ENCODE results near the gene ARMC9.
A peak's percentile ranks its signal among the peaks of the same experiment; 100 is the strongest.

Gene ARMC9

GRCh38 chr2:231409776-231410175 lies 211.3 kb downstream of the ARMC9 start:
- TF ChIP-seq POU6F1 (CRISPR knock-in tag; IDR thresholded peaks at IDR 0.05; ENCODE audit: borderline replicate concordance, low read depth) (no peak), ZFP30 (CRISPR knock-in tag; IDR thresholded peaks at IDR 0.05) (no peak), ZFP3 (CRISPR knock-in tag; IDR thresholded peaks at IDR 0.05) (no peak), ZNF70 (CRISPR knock-in tag; IDR thresholded peaks at IDR 0.05) (no peak), GLIS3 (CRISPR knock-in tag; IDR thresholded peaks at IDR 0.05) (no peak), ZC3H10 (CRISPR knock-in tag; IDR thresholded peaks at IDR 0.05) (no peak), CSDC2 (CRISPR knock-in tag; IDR thresholded peaks at IDR 0.05) (no peak), RARB (CRISPR knock-in tag; IDR thresholded peaks at IDR 0.05) (no peak)
- TF ChIP-seq, protein P1, sequence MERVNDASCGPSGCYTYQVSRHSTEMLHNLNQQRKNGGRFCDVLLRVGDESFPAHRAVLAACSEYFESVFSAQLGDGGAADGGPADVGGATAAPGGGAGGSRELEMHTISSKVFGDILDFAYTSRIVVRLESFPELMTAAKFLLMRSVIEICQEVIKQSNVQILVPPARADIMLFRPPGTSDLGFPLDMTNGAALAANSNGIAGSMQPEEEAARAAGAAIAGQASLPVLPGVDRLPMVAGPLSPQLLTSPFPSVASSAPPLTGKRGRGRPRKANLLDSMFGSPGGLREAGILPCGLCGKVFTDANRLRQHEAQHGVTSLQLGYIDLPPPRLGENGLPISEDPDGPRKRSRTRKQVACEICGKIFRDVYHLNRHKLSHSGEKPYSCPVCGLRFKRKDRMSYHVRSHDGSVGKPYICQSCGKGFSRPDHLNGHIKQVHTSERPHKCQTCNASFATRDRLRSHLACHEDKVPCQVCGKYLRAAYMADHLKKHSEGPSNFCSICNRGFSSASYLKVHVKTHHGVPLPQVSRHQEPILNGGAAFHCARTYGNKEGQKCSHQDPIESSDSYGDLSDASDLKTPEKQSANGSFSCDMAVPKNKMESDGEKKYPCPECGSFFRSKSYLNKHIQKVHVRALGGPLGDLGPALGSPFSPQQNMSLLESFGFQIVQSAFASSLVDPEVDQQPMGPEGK (CRISPR knock-in tag; IDR thresholded peaks at IDR 0.05; ENCODE audit: borderline replicate concordance), result no peak
- ATAC-seq, result no peak

DNA sequence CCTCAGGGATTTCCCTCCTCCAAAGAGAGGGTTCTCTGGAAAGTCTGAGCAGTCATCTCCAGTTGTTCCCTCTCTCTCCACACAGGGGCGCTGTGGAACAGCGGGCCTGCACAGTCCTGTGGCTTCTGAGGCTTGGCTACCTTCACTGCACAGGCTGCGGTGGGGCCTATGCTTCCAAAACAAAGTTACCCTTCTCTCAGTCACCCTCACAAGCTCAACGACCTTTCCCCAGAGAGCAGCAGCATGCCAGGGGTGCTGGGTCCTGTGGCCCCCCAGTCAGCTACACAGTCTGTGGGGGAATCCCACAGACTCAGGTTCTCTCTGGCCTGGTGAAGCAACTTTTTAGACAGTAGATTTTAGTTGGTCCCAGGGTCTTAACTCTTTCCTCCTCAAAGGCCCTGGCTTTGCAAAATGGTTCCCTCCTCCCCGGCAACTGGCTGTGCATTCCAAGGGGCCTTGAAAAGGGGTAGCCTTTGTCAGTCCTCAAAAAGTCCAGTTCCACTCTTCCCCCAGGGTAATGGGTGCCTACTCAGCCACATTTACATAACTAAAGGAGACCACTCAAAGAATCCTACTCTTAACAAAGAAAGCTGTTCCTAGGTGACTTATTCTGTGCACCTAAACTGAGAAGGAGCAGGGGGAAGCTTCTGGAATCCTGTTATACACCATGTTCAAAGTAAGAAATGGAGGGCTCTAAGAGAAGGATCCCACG lies 212.0 kb downstream of the ARMC9 start:
- ATAC-seq, result no peak
- no peak for TF ChIP-seq RARB (CRISPR knock-in tag; IDR thresholded peaks at IDR 0.05)
- TF ChIP-seq CSRNP3 (CRISPR knock-in tag; IDR thresholded peaks at IDR 0.05), result no peak
- TF ChIP-seq ZFP3 (CRISPR knock-in tag; IDR thresholded peaks at IDR 0.05), result no peak

- no peak for TF ChIP-seq ESRRG (CRISPR knock-in tag; IDR thresholded peaks at IDR 0.05)
- TF ChIP-seq ZC3H10 (CRISPR knock-in tag; IDR thresholded peaks at IDR 0.05), result no peak
- no peak for TF ChIP-seq TCF4 (CRISPR knock-in tag; IDR thresholded peaks at IDR 0.05; ENCODE audit: borderline replicate concordance)
- no peak for TF ChIP-seq CSRNP3 (CRISPR knock-in tag; IDR thresholded peaks at IDR 0.05)
- ATAC-seq, result no peak
These were observed 212.8 kb downstream of the ARMC9 start for GRCh38 chr2:231411237-231411636.

- TF ChIP-seq SNAI2 (CRISPR knock-in tag; IDR thresholded peaks at IDR 0.05), result no peak
- TF ChIP-seq ZNF70 (CRISPR knock-in tag; IDR thresholded peaks at IDR 0.05), result no peak
- no peak for TF ChIP-seq OSR1 (CRISPR knock-in tag; IDR thresholded peaks at IDR 0.05)
- TF ChIP-seq CSRNP3 (CRISPR knock-in tag; IDR thresholded peaks at IDR 0.05), result no peak
- TF ChIP-seq ZC3H10 (CRISPR knock-in tag; IDR thresholded peaks at IDR 0.05), result no peak
- TF ChIP-seq ESRRG (CRISPR knock-in tag; IDR thresholded peaks at IDR 0.05), result no peak
- TF ChIP-seq TCF4 (CRISPR knock-in tag; IDR thresholded peaks at IDR 0.05; ENCODE audit: borderline replicate concordance), result no peak
- no peak for TF ChIP-seq TOX (CRISPR knock-in tag; IDR thresholded peaks at IDR 0.05; ENCODE audit: borderline replicate concordance)
- no peak for TF ChIP-seq RARB (CRISPR knock-in tag; IDR thresholded peaks at IDR 0.05)
- TF ChIP-seq PPARA (CRISPR knock-in tag; IDR thresholded peaks at IDR 0.05; ENCODE audit: borderline replicate concordance), result no peak
- no peak for TF ChIP-seq ZFP3 (CRISPR knock-in tag; IDR thresholded peaks at IDR 0.05)
- no peak for TF ChIP-seq ZFP30 (CRISPR knock-in tag; IDR thresholded peaks at IDR 0.05)
- ATAC-seq, result peak; percentile 99
These were observed 213.6 kb downstream of the ARMC9 start for GRCh38 chr2:231411831-231412617.
